GM13977 (cell line): ENCODE measurements around the gene HHIP.

Source experiments
- DNase-seq: peaks from one replicate; pipeline ENCODE4 v3.0.0; 2012; ENCODE audit warnings: low spot score
- in situ Hi-C: fragments of 300-500 bp; cut with MboI; formaldehyde crosslinking; loops from one replicate; pipeline ENCODE4 v1.12.0; 2022; ENCODE audit warnings: low sequenced_read_pairs, low pct_unique_long_range_greater_than_20kb, mixed read lengths, inconsistent platforms; ENCODE audit not compliant: unreplicated experiment
- TF ChIP-seq, protein P1 (sequence below): IDR thresholded peaks from 2 replicates; pipeline ENCODE4 v1.5.1; 2012; ENCODE audit warnings: mild to moderate bottlenecking, control low read depth; ENCODE audit not compliant: insufficient read depth; ENCODE audit errors: extremely low read depth, missing control alignments

Gene HHIP

DNA sequence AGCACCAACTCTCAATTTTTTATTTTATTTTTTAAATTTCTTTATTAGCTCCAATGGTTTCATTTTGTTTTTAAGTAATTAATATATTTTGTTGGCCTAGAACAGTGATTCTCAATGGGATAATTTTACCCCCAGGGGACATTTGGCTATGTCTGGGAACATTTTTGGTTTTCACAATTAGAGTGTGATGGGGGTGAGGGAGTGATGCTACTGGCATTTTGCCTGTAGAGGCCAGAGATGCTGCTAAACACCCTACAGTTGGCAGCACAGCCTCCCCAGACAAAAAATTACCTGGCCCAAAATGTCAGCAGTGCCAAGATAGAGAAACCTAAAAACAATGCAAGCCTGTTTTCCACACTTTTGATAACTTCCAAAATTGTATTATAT, 64.6 kb downstream of the HHIP start:
- TF ChIP-seq, protein P1, sequence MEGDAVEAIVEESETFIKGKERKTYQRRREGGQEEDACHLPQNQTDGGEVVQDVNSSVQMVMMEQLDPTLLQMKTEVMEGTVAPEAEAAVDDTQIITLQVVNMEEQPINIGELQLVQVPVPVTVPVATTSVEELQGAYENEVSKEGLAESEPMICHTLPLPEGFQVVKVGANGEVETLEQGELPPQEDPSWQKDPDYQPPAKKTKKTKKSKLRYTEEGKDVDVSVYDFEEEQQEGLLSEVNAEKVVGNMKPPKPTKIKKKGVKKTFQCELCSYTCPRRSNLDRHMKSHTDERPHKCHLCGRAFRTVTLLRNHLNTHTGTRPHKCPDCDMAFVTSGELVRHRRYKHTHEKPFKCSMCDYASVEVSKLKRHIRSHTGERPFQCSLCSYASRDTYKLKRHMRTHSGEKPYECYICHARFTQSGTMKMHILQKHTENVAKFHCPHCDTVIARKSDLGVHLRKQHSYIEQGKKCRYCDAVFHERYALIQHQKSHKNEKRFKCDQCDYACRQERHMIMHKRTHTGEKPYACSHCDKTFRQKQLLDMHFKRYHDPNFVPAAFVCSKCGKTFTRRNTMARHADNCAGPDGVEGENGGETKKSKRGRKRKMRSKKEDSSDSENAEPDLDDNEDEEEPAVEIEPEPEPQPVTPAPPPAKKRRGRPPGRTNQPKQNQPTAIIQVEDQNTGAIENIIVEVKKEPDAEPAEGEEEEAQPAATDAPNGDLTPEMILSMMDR = no peak
- DNase-seq = no peak

DNA sequence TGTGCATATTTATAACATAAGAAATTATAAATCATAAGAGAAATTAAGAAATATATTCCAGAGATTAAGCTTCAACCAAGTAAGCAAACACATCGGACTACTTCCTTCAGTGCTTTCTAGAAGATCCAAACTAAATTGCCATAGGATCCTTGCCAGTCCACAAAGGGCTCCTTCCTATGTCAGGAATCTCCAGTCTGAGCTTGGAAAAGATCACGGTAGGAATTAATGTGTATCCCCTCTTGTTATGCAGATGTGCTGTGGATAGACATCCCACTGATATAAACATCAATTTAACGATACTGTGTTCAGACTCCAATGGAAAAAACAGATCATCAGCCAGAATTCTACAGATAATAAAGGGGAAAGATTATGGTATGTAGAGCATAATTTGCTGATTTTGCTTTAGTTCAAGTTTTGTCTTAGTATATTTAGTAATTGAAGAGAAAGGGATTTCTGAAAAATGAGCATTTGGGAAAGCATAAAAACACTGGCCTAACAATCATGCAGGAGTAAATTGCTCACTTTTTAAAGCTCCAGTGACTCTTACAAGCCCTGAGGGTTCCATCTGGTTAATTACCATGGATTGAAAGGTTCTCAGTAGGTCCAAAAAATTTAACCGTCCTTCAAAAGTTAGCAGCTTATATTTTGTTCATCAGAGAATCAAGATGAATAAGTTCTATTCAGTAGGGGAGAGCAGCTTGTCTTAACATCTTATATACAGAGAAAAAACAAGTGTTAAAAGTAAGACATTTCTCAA, 65.9 kb downstream of the HHIP start:
- in situ Hi-C loops = no loop called here
- TF ChIP-seq, protein P1 = no peak
- no peak for DNase-seq

More for the DNA sequence above, 64.6 kb downstream of the HHIP start:
- in situ Hi-C loops = no loop called here

DNA sequence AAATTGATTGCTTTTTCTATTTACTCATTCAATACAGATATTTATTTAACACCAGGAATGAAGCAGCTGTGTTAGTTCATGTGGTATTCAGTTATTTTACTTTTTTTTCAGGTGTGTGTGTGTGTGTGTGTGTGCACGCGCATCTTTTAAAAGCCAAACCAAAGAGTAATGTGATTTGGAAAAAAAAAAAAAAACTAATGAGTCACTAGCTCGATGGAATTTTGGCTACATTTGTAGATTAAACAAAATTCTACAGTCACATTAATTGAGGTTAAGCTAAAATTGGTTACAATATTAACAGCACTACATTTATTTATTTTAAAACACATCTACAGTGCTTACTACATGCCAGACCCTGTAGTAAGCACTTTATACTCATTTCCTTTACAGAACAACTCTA, 66.8 kb downstream of the HHIP start:
- no peak for DNase-seq
- in situ Hi-C loops = no loop called here
- TF ChIP-seq, protein P1 = no peak

DNA sequence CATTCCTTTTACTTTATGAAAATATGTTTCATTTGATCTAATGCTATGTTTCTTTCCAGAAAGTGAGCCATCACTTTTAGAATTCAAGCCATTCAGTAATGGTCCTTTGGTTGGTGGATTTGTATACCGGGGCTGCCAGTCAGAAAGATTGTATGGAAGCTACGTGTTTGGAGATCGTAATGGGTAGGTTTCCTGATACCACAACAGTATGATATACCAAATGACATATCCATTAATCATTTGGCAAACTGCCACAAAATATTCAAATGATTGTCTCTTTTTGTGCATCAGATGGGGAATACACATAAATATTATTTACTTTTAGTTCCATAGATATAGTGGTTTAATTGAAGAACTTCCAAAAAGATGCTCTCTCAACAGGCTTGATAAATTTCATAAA, 68.2 kb downstream of the HHIP start:
- TF ChIP-seq, protein P1 = no peak
- no peak for DNase-seq
- in situ Hi-C loops = no loop called here

DNA sequence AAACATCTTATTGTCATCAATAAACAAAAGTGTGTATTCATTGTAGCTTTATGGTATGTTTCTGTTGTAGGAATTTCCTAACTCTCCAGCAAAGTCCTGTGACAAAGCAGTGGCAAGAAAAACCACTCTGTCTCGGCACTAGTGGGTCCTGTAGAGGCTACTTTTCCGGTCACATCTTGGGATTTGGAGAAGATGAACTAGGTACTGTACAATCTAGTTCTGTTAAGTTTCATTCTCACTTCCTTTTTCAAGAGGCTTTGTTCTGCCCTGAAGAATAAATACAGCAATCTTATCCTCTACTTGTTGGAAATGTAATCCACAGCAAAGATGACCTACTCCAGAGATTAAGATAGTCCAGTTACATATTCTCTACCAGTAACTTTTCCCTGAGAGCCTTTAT, 69.3 kb downstream of the HHIP start:
- in situ Hi-C loops = no loop called here
- DNase-seq = no peak
- TF ChIP-seq, protein P1 = no peak

DNA sequence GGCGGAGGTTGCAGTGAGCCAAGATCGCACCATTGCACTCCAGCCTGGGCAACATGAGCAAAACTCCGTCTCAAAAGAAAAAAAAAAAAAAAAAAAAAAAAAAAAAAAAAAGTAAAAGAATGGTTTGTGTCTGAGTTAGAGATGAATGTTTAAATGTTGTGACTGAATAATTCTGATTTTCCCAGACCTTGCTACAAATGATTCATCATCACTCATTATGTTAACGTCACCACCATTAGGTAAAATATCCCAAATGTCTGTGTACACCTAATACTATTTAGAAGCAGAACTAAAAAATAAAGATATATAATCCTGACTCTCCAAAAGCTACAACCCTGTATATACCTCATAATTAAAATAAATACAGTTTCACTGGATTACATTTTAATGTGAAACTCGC, 70.8 kb downstream of the HHIP start:
- in situ Hi-C loops = no loop called here
- TF ChIP-seq, protein P1 = no peak
- DNase-seq = no peak
